T-helper 9 cell (primary cell): Measurements from ENCODE around the gene FGF6.
"Not testable (repeated sequence)": the region's sequence is repeated elsewhere in the genome, so short reads cannot be mapped to it uniquely, and the experiment has no call there.

Experiments
- DNase-seq: peaks from one replicate; pipeline ENCODE4 v3.0.0-alpha.2; 2020

Gene FGF6

GRCh38 chr12:4417455-4417854, 28.2 kb downstream of the FGF6 start:
- DNase-seq = no peak

GRCh38 chr12:4416276-4416675, 29.3 kb downstream of the FGF6 start:
- no peak for DNase-seq

GRCh38 chr12:4412465-4412864, 33.1 kb downstream of the FGF6 start:
- DNase-seq = no peak

GRCh38 chr12:4412056-4412455, 33.6 kb downstream of the FGF6 start:
- no peak for DNase-seq

GRCh38 chr12:4407136-4407535, 38.5 kb downstream of the FGF6 start:
- no peak for DNase-seq

- not testable (repeated sequence) for DNase-seq
These were observed 40.6 kb downstream of the FGF6 start for GRCh38 chr12:4404877-4405637.

GRCh38 chr12:4402996-4403395, 42.6 kb downstream of the FGF6 start:
- no peak for DNase-seq

GRCh38 chr12:4401117-4401516, 44.5 kb downstream of the FGF6 start:
- no peak for DNase-seq

- no peak for DNase-seq
These were observed 49.8 kb downstream of the FGF6 start for GRCh38 chr12:4395818-4396217.

- no peak for DNase-seq
These were observed 52.4 kb downstream of the FGF6 start for GRCh38 chr12:4393211-4393610.

GRCh38 chr12:4392223-4392742, 53.3 kb downstream of the FGF6 start:
- no peak for DNase-seq

- DNase-seq = no peak
These were observed 57.0 kb downstream of the FGF6 start for GRCh38 chr12:4388662-4389061.

- DNase-seq = no peak
These were observed 57.6 kb downstream of the FGF6 start for GRCh38 chr12:4388032-4388431.

GRCh38 chr12:4387607-4388006, 58.0 kb downstream of the FGF6 start:
- DNase-seq = no peak

GRCh38 chr12:4386801-4387200, 58.8 kb downstream of the FGF6 start:
- no peak for DNase-seq
